IPS DF 6.9 (cell line): Measurements from ENCODE around the gene NCSTN.

Experiments
- DNase-seq: peaks from one replicate; pipeline ENCODE4 v3.0.0-alpha.2; 2013; ENCODE audit warnings: low read depth, low spot score
- H3K27ac ChIP-seq: one replicate; pipeline ENCODE4 v1.5.1; 2013; ENCODE audit warnings: low read length, control low read depth
- H3K27me3 ChIP-seq: 2 replicates; pipeline ENCODE4 v1.6.1; 2013; ENCODE audit warnings: mild to moderate bottlenecking, low read length; ENCODE audit not compliant: control insufficient read depth, insufficient read depth
- H3K36me3 ChIP-seq: 2 replicates; pipeline ENCODE4 v1.6.1; 2013; ENCODE audit warnings: low read length; ENCODE audit not compliant: control insufficient read depth, insufficient read depth
- H3K4me1 ChIP-seq: 2 replicates; pipeline ENCODE4 v1.6.1; 2013; ENCODE audit warnings: low read length; ENCODE audit not compliant: control insufficient read depth, insufficient read depth
- H3K4me3 ChIP-seq: 2 replicates; pipeline ENCODE4 v1.5.1; 2013; ENCODE audit warnings: mild to moderate bottlenecking, low read length
- H3K9me3 ChIP-seq: 2 replicates; pipeline ENCODE4 v1.6.1; 2013; ENCODE audit warnings: low read length, inconsistent platforms; ENCODE audit not compliant: control insufficient read depth, insufficient read depth
- WGBS: extraction: QIAGEN DNeasy Blood & Tissue Kit; methylation state at CpG from one replicate; pipeline ENCODE4 v1.1.7; 2013; ENCODE audit warnings: mixed read lengths, missing lambda C conversion rate; ENCODE audit not compliant: insufficient read length, insufficient coverage; 5-methylcytosine and 5-hydroxymethylcytosine counted together

The NCSTN gene

GRCh38 chr1:160346958-160347357 lies 3.8 kb downstream of the NCSTN start:
- H3K9me3 ChIP-seq, result no peaks in the 10 kb centered on the region
- no peaks in the 10 kb centered on the region for H3K27me3 ChIP-seq
- H3K36me3 ChIP-seq, result peaks cover 11% of the 10 kb centered on the region; the same call in 1 of the 2 replicates
- no peak overlapping the region for H3K4me3 ChIP-seq
- no peak overlapping the region for H3K27ac ChIP-seq
- no CpG with 5 or more reads among the region's 4 CpGs for WGBS
- no peaks in the 10 kb centered on the region for H3K4me1 ChIP-seq
- DNase-seq, result no peak

- Histone ChIP-seq H3K4me1 (no peaks in the 10 kb centered on the region), H3K27me3 (no peaks in the 10 kb centered on the region), H3K27ac (no peak overlapping the region), H3K4me3 (no peak overlapping the region), H3K36me3 (peaks cover 35% of the 10 kb centered on the region), H3K9me3 (no peaks in the 10 kb centered on the region)
- WGBS, result no CpG with 5 or more reads among the region's 4 CpGs
- DNase-seq, result no peak
Observed at GRCh38 chr1:160351629-160352028, 8.4 kb downstream of the NCSTN start.

GRCh38 chr1:160352555-160352954 lies 9.4 kb downstream of the NCSTN start:
- H3K4me3 ChIP-seq, result no peak overlapping the region
- H3K27me3 ChIP-seq, result no peaks in the 10 kb centered on the region
- no peak for DNase-seq
- H3K4me1 ChIP-seq, result no peaks in the 10 kb centered on the region
- H3K36me3 ChIP-seq, result peaks cover 36% of the 10 kb centered on the region
- H3K27ac ChIP-seq, result no peak overlapping the region
- WGBS, result no CpG with 5 or more reads among the region's 8 CpGs
- no peaks in the 10 kb centered on the region for H3K9me3 ChIP-seq

- Histone ChIP-seq H3K36me3 (peaks cover 38% of the 10 kb centered on the region), H3K4me3 (no peak overlapping the region), H3K9me3 (no peaks in the 10 kb centered on the region), H3K4me1 (no peaks in the 10 kb centered on the region), H3K27me3 (no peaks in the 10 kb centered on the region), H3K27ac (no peak overlapping the region)
- WGBS, result no CpG with 5 or more reads among the region's 2 CpGs
- DNase-seq, result no peak
Observed at GRCh38 chr1:160353223-160353622, 10.0 kb downstream of the NCSTN start.

- Histone ChIP-seq H3K4me1 (no peaks in the 10 kb centered on the region), H3K27ac (no peak overlapping the region), H3K27me3 (no peaks in the 10 kb centered on the region), H3K9me3 (no peaks in the 10 kb centered on the region), H3K36me3 (peaks cover 38% of the 10 kb centered on the region), H3K4me3 (no peak overlapping the region)
- WGBS, result no CpG with 5 or more reads among the region's 5 CpGs
- DNase-seq, result no peak
Observed at GRCh38 chr1:160354388-160354985, 11.3 kb downstream of the NCSTN start.

GRCh38 chr1:160357286-160358002 lies 14.3 kb downstream of the NCSTN start:
- Histone ChIP-seq H3K4me3 (no peak overlapping the region), H3K27me3 (no peaks in the 10 kb centered on the region), H3K9me3 (no peaks in the 10 kb centered on the region), H3K4me1 (no peaks in the 10 kb centered on the region), H3K36me3 (peaks cover 30% of the 10 kb centered on the region), H3K27ac (no peak overlapping the region)
- WGBS, result no CpG with 5 or more reads among the region's 7 CpGs
- no peak for DNase-seq

- WGBS, result no CpG with 5 or more reads among the region's 4 CpGs
- Histone ChIP-seq H3K4me3 (no peak overlapping the region), H3K27me3 (no peaks in the 10 kb centered on the region), H3K4me1 (no peaks in the 10 kb centered on the region), H3K9me3 (no peaks in the 10 kb centered on the region), H3K36me3 (peaks cover 24% of the 10 kb centered on the region), H3K27ac (no peak overlapping the region)
- DNase-seq, result no peak
Observed at GRCh38 chr1:160358073-160358472, 14.9 kb downstream of the NCSTN start.

- no peak for DNase-seq
- Histone ChIP-seq H3K9me3 (no peaks in the 10 kb centered on the region), H3K27ac (no peak overlapping the region), H3K4me1 (no peaks in the 10 kb centered on the region), H3K36me3 (peaks cover 17% of the 10 kb centered on the region), H3K4me3 (no peak overlapping the region), H3K27me3 (no peaks in the 10 kb centered on the region)
- WGBS, result no CpG with 5 or more reads among the region's 9 CpGs
Observed at GRCh38 chr1:160359559-160360226, 16.5 kb downstream of the NCSTN start.

GRCh38 chr1:160360227-160360695 lies 17.1 kb downstream of the NCSTN start:
- DNase-seq, result no peak
- no peak overlapping the region for H3K27ac ChIP-seq
- no CpG with 5 or more reads among the region's 8 CpGs for WGBS
- H3K27me3 ChIP-seq, result no peaks in the 10 kb centered on the region
- H3K4me3 ChIP-seq, result no peak overlapping the region
- H3K4me1 ChIP-seq, result no peaks in the 10 kb centered on the region
- no peaks in the 10 kb centered on the region for H3K9me3 ChIP-seq
- peaks cover 17% of the 10 kb centered on the region for H3K36me3 ChIP-seq

GRCh38 chr1:160361199-160361598 lies 18.0 kb downstream of the NCSTN start:
- Histone ChIP-seq H3K36me3 (peaks cover 9% of the 10 kb centered on the region), H3K4me1 (no peaks in the 10 kb centered on the region), H3K9me3 (no peaks in the 10 kb centered on the region), H3K27ac (no peak overlapping the region), H3K27me3 (no peaks in the 10 kb centered on the region), H3K4me3 (no peak overlapping the region)
- no CpG with 5 or more reads among the region's 2 CpGs for WGBS
- no peak for DNase-seq
